Measurements from ENCODE around the gene MRC2. TPM values are rescaled to one million over a fixed set of nuclear protein-coding genes. Genes with fewer than 3 reads are reported as not detected.

MRC2 gene
- total RNA-seq, 1 donor from 2014 or later, result 127 TPM

DNA sequence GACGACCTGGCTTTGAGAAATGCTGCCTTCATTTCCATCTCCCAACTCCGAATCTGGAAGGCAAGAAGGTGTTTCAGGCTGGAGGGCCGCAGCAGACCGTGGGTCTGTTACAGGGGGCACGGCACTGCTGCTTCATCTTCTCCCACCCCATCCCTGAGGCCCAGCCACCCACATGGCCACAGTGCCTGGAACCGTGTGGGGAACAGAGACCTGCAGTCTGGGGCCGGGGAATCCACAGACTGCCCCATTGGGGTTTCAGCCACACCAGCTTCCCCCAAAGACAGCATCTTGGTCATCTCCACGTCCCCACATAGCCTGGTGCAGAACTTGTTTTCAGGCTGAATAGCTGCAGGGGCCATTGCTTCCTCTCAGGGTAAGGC is 74.2 kb downstream of the MRC2 start:
- ATAC-seq, result no peak
- TF ChIP-seq, protein P1, sequence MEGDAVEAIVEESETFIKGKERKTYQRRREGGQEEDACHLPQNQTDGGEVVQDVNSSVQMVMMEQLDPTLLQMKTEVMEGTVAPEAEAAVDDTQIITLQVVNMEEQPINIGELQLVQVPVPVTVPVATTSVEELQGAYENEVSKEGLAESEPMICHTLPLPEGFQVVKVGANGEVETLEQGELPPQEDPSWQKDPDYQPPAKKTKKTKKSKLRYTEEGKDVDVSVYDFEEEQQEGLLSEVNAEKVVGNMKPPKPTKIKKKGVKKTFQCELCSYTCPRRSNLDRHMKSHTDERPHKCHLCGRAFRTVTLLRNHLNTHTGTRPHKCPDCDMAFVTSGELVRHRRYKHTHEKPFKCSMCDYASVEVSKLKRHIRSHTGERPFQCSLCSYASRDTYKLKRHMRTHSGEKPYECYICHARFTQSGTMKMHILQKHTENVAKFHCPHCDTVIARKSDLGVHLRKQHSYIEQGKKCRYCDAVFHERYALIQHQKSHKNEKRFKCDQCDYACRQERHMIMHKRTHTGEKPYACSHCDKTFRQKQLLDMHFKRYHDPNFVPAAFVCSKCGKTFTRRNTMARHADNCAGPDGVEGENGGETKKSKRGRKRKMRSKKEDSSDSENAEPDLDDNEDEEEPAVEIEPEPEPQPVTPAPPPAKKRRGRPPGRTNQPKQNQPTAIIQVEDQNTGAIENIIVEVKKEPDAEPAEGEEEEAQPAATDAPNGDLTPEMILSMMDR (IDR thresholded peaks at IDR 0.05), result no peak

DNA sequence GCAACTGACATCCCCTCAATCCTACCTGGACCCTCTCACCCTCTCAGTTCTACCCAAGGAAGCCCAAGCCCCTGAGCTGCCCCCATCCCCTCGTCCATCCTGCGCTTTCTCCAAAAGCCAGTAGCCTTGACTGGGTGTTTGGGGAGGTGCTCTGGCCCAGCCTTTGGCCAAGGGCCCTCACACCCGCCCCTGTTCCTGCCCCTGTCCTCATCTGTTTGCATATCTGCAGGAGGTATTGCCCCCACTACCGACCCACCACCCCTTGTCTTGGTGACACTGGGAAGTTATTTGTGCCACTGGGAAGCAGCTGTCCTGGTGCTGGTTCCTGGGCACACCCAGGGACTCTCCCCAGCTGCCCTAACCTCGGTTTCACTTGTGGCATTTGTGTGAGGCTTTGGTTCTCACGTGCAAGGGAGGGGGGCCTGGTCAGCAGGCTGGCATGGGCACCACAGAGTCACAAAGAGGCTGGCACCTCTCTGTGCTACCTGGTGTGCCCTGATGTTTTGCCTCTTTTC is 75.3 kb downstream of the MRC2 start:
- Histone ChIP-seq H3K4me1 (peaks cover 17% of the 10 kb centered on the region), H3K27me3 (no peaks in the 10 kb centered on the region), H3K4me3 (no peak overlapping the region), H3K36me3 (no peaks in the 10 kb centered on the region), H3K9me3 (no peaks in the 10 kb centered on the region), H3K27ac (no peak overlapping the region)
- TF ChIP-seq, protein P1 (IDR thresholded peaks at IDR 0.05), result no peak
- no peak for ATAC-seq
- no peak for DNase-seq
- intact Hi-C loops (cut with DNase I), result loop anchor here (10.0 kb wide), 1 partner anchor 272 kb away; no protein-coding TSS in a partner anchor

More for the DNA sequence above, 74.2 kb downstream of the MRC2 start:
- Histone ChIP-seq H3K9me3 (no peaks in the 10 kb centered on the region), H3K27ac (no peak overlapping the region), H3K36me3 (no peaks in the 10 kb centered on the region), H3K4me3 (no peak overlapping the region), H3K4me1 (peaks cover 17% of the 10 kb centered on the region), H3K27me3 (no peaks in the 10 kb centered on the region)
- no peak for DNase-seq
- intact Hi-C loops (cut with DNase I), result loop anchor here (10.0 kb wide), 1 partner anchor 273 kb away; no protein-coding TSS in a partner anchor

- intact Hi-C loops (cut with DNase I), result loop anchor here (10.0 kb wide), 1 partner anchor 271 kb away; no protein-coding TSS in a partner anchor
- ATAC-seq (peak; percentile 40), DNase-seq (no peak)
- H3K27ac ChIP-seq, result no peak overlapping the region
- H3K4me3 ChIP-seq, result peak overlapping the region; percentile 69
- no peaks in the 10 kb centered on the region for H3K36me3 ChIP-seq
- H3K4me1 ChIP-seq, result peaks cover 17% of the 10 kb centered on the region
- H3K27me3 ChIP-seq, result no peaks in the 10 kb centered on the region
- H3K9me3 ChIP-seq, result no peaks in the 10 kb centered on the region
- TF ChIP-seq, protein P1 (IDR thresholded peaks at IDR 0.05), result no peak
These were observed 75.8 kb downstream of the MRC2 start for GRCh38 chr17:62703261-62703775.

DNA sequence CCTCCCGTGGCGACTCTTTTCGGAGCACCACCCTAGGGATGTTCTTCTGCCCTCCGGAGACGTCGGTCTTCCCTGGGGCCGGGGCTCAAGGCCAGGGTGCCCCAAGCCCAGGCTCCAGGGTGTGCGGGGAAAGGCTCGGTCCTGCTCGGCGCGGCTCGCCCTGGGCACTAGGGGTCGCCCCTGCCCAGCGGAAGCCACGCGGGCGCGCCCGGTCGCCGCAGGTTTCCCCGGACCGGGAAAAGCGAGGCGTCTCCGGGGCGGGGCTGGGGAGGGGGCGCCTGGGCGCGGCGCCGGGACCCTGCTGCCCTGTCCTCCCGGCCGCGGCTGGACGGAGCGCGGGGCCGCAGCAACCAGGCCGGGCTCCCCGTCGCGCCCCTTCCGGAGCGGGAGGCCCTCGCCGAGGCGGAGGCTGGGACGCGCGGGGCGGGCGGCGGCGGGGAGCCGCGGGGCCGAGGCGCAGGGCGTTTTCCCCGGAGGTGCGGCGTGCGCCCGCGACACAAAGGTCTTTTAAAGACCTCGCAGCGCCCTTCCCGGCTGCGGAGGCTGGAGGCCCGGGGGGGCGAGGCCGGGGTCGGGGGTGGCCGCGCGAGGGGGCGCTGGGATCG is 76.4 kb downstream of the MRC2 start:
- TF ChIP-seq, protein P1 (IDR thresholded peaks at IDR 0.05), result peak; percentile 83
- peak overlapping the region; percentile 78 for H3K27ac ChIP-seq
- intact Hi-C loops (cut with DNase I), result loop anchor here (10.0 kb wide), 1 partner anchor 271 kb away; no protein-coding TSS in a partner anchor
- ATAC-seq (peak; percentile 95), DNase-seq (peak; percentile 92)
- H3K27me3 ChIP-seq, result no peaks in the 10 kb centered on the region
- peak overlapping the region; percentile 69 for H3K4me3 ChIP-seq
- H3K4me1 ChIP-seq, result peaks cover 17% of the 10 kb centered on the region
- no peaks in the 10 kb centered on the region for H3K9me3 ChIP-seq
- no peaks in the 10 kb centered on the region for H3K36me3 ChIP-seq

DNA sequence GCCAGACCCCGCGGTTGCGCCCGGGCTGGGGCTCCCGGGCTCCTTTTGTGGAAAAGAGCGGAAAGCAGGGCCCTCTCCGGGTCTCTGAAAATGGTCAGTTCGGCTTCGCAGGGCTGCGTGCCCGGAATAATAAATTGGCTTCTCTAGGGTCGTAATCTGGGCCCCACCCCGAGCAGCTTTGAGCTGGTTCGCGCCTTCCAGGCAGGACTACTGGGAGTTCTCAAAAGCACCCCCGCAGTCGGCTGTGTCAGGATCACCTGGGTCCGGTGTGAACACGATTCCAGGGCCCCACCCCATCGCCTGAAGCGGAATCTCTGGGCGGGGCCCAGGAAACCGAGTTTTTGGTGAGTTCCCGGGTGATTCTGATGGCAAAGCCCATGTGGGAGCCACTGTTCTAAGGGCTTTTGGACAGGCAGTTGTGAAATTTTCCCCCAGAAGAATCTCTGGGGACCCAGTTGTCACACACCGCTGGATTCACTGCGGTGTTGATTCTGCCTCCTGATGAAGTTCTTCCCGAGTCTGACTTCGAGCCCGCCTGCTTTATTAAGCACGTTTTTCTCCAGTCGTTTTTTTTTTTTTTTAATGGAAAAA is 77.0 kb downstream of the MRC2 start:
- TF ChIP-seq, protein P1 (IDR thresholded peaks at IDR 0.05), result no peak
- DNase-seq, result peak; percentile 76
- intact Hi-C loops (cut with DNase I), result loop anchor here (10.0 kb wide), 1 partner anchor 270 kb away; no protein-coding TSS in a partner anchor
- Histone ChIP-seq H3K27ac (peak overlapping the region; percentile 78), H3K36me3 (no peaks in the 10 kb centered on the region), H3K4me1 (peaks cover 17% of the 10 kb centered on the region), H3K27me3 (no peaks in the 10 kb centered on the region), H3K9me3 (no peaks in the 10 kb centered on the region), H3K4me3 (peak overlapping the region; percentile 69)
- ATAC-seq, result peak; percentile 57

Measured in upper lobe of right lung (tissue), 1 donor.